Endothelial cell of umbilical vein (primary cell): Measurements from ENCODE around the gene SCYL2. TPM values are rescaled to one million over a fixed set of nuclear protein-coding genes. Genes with fewer than 3 reads are reported as not detected.

ENCODE experiments used
- BruUV-seq: library from RNA; stranded (reverse); fragments of 400-500 nt; replicated peaks from 2 replicates; lab custom pipeline; 2021; lab: Mats Ljungman, UMichigan
- CTCF ChIA-PET: fragments of 300-600, 350-600 bp; sonication (Branson Sonifier 250); formaldehyde crosslinking; loops from one replicate; lab custom pipeline; 2021; ENCODE audit warnings: antibody characterized with exemption, inconsistent platforms; lab: Charles Lee
- POLR2A ChIA-PET: fragments of 300-600, 350-600 bp; sonication (Branson Sonifier 250); formaldehyde crosslinking; loops from one replicate; lab custom pipeline; 2021; ENCODE audit warnings: antibody characterized with exemption, inconsistent platforms; lab: Charles Lee
- DNase-seq: peaks from one replicate; pipeline ENCODE4 v3.0.0-alpha.2; 2011; ENCODE audit warnings: low read depth, low spot score
- FAIRE-seq: peaks from 2 replicates; lab custom pipeline; 2011; peaks lifted over from hg19 to GRCh38; lab: Jason Lieb, UNC
- H2AFZ ChIP-seq: 2 replicates; pipeline ENCODE4 v1.6.0; 2012; ENCODE audit warnings: low read depth, low read length, control low read depth, inconsistent platforms
- H3K27ac ChIP-seq: 2 replicates; pipeline ENCODE4 v1.5.1; 2011; ENCODE audit warnings: low read depth, mild to moderate bottlenecking, control low read depth, low read length, moderate library complexity; ENCODE audit not compliant: insufficient read depth
- H3K27me3 ChIP-seq, 2 experiments: 2 replicates each; pipeline versions ENCODE4 v1.6.0 to v1.6.1; 2011; ENCODE audit warnings: low read length in 2 of 2, mixed read lengths in 1 of 2; ENCODE audit not compliant: control insufficient read depth in 2 of 2, insufficient read depth in 2 of 2
- H3K36me3 ChIP-seq, 2 experiments: 2 replicates in 1 of 2; 3 replicates in 1 of 2; pipeline ENCODE4 v1.5.1; 2011; ENCODE audit warnings: low read length in 2 of 2, mild to moderate bottlenecking in 1 of 2, moderate library complexity in 1 of 2; ENCODE audit not compliant: control insufficient read depth in 2 of 2, insufficient read depth in 2 of 2; ENCODE audit errors: extremely low read depth in 1 of 2
- H3K4me1 ChIP-seq: 3 replicates; pipeline ENCODE4 v1.5.1; 2011; ENCODE audit warnings: mild to moderate bottlenecking, low read length; ENCODE audit not compliant: control insufficient read depth, insufficient read depth; ENCODE audit errors: extremely low read depth
- H3K4me2 ChIP-seq: 2 replicates; pipeline ENCODE4 v1.6.1; 2011; ENCODE audit warnings: low read length, control low read depth, mixed read lengths; ENCODE audit not compliant: insufficient read depth
- H3K4me3 ChIP-seq, 3 experiments: fragments of 200-600 bp in 1 of 3; sonication (generic), shearing (Covaris generic) in 1 of 3; replicated peaks in 1 of 3; 2 replicates each; pipeline ENCODE4 v1.5.1; 2011 to 2016; ENCODE audit warnings: control low read depth in 3 of 3, low read length in 3 of 3, mild to moderate bottlenecking in 2 of 3, inconsistent platforms in 1 of 3, low read depth in 1 of 3, moderate library complexity in 1 of 3; ENCODE audit not compliant: insufficient read depth in 1 of 3
- H3K79me2 ChIP-seq: 2 replicates; pipeline ENCODE4 v1.6.0; 2012; ENCODE audit warnings: low read length, inconsistent platforms; ENCODE audit not compliant: control insufficient read depth, insufficient read depth
- H3K9ac ChIP-seq: replicated peaks from 2 replicates; pipeline ENCODE3; 2011; ENCODE audit warnings: low read length, control low read depth; ENCODE audit not compliant: insufficient read depth; ENCODE audit errors: extremely low read depth
- H3K9me1 ChIP-seq: replicated peaks from 3 replicates; pipeline ENCODE4 v1.6.0; 2011; ENCODE audit warnings: mild to moderate bottlenecking, low read length; ENCODE audit not compliant: control insufficient read depth, insufficient read depth; ENCODE audit errors: extremely low read depth
- H3K9me3 ChIP-seq: replicated peaks from 2 replicates; pipeline ENCODE4 v1.5.1; 2012; ENCODE audit warnings: low read length, inconsistent platforms; ENCODE audit not compliant: control insufficient read depth, insufficient read depth
- H4K20me1 ChIP-seq: replicated peaks from 2 replicates; pipeline ENCODE3; 2011; ENCODE audit warnings: mild to moderate bottlenecking, low read length; ENCODE audit not compliant: control insufficient read depth, insufficient read depth; ENCODE audit errors: extremely low read depth
- EZH2 ChIP-seq: IDR thresholded peaks from 2 replicates; pipeline ENCODE4 v1.6.1; 2012; ENCODE audit warnings: borderline replicate concordance, low read depth, mild to moderate bottlenecking, moderate library complexity, low read length, inconsistent platforms; ENCODE audit not compliant: severe bottlenecking
- FOS ChIP-seq: IDR thresholded peaks from 2 replicates; pipeline ENCODE4 v1.6.1; 2011; ENCODE audit warnings: mild to moderate bottlenecking, low read length, moderate library complexity, borderline replicate concordance; ENCODE audit not compliant: insufficient read depth
- GATA2 ChIP-seq: IDR thresholded peaks from 2 replicates; pipeline ENCODE4 v1.7.0; 2011; ENCODE audit warnings: low read depth, mild to moderate bottlenecking, moderate library complexity, mixed read lengths, low read length; ENCODE audit not compliant: insufficient read length, insufficient read depth
- JUN ChIP-seq: IDR thresholded peaks from 2 replicates; pipeline ENCODE4 v1.6.1; 2011; ENCODE audit warnings: borderline replicate concordance, low read depth; ENCODE audit not compliant: insufficient read length, insufficient read depth
- MAX ChIP-seq: IDR thresholded peaks from 2 replicates; pipeline ENCODE4 v1.6.1; 2011; ENCODE audit not compliant: insufficient read depth, insufficient read length
- MYC ChIP-seq: IDR thresholded peaks from one replicate; pipeline ENCODE4 v1.6.1; 2011; ENCODE audit warnings: mild to moderate bottlenecking, low read depth, low read length
- POLR2A ChIP-seq: IDR thresholded peaks from 2 replicates; pipeline ENCODE4 v1.6.1; 2012; ENCODE audit warnings: low read depth, mild to moderate bottlenecking, control low read depth, low read length
- POLR2AphosphoS5 ChIP-seq: IDR thresholded peaks from 2 replicates; pipeline ENCODE4 v1.6.1; 2012; ENCODE audit warnings: low read depth, mild to moderate bottlenecking, control low read depth, low read length, moderate library complexity; ENCODE audit not compliant: insufficient read depth
- dilution Hi-C: fragments of 300-500 bp; cut with MboI; formaldehyde crosslinking; loops from one replicate; pipeline ENCODE4 v1.15.0; 2019; ENCODE audit warnings: low sequenced_read_pairs; ENCODE audit not compliant: extremely low pct_ligation_motif_present
- intact Hi-C: fragments of 100-400 bp; cut with micrococcal nuclease; formaldehyde crosslinking; loops from one replicate; pipeline ENCODE4 v1.10.0; 2022
- polyA plus RNA-seq, 4 experiments: library from polyadenylated mRNA; depleted of rRNA in 3 of 4; stranded (reverse) in 3 of 4; unstranded in 1 of 4; fragments of >200 nt; gene quantifications; 2 replicates each; pipeline versions ENCODE4 v1.2.1 to v1.2.3, GENCODE V29; 2011 to 2012; ENCODE audit warnings: missing spikeins in 1 of 4
- total RNA-seq: library from RNA; stranded (reverse); gene quantifications from 2 replicates; pipeline ENCODE4 v1.2.3, GENCODE V29; 2021
- TF ChIP-seq, protein P1 (sequence below), 2 donors: IDR thresholded peaks; 1 replicate in 1 of 2; 2 replicates in 1 of 2; pipeline ENCODE4 v1.5.1; 2011; ENCODE audit warnings: low read length in 2 of 2, mild to moderate bottlenecking in 2 of 2, moderate library complexity in 2 of 2, control low read depth in 1 of 2, inconsistent platforms in 1 of 2, low read depth in 1 of 2; ENCODE audit not compliant: insufficient read depth in 1 of 2; ENCODE audit errors: extremely low read depth in 1 of 2

The SCYL2 gene
- total and polyA plus RNA-seq, 2 donors (not counting 3 experiments of a cell fraction or from before 2014, with no cell fraction given), result 12.5 to 41.4 TPM

- no peak overlapping the region for H2AFZ ChIP-seq
- FAIRE-seq (no peak), DNase-seq (no peak)
- no peaks in the 10 kb centered on the region for H3K79me2 ChIP-seq
- TF ChIP-seq GATA2 (no peak), MAX (no peak), POLR2AphosphoS5 (no peak), EZH2 (no peak), POLR2A (no peak), MYC (no peak), FOS (no peak), JUN (no peak)
- TF ChIP-seq, protein P1, sequence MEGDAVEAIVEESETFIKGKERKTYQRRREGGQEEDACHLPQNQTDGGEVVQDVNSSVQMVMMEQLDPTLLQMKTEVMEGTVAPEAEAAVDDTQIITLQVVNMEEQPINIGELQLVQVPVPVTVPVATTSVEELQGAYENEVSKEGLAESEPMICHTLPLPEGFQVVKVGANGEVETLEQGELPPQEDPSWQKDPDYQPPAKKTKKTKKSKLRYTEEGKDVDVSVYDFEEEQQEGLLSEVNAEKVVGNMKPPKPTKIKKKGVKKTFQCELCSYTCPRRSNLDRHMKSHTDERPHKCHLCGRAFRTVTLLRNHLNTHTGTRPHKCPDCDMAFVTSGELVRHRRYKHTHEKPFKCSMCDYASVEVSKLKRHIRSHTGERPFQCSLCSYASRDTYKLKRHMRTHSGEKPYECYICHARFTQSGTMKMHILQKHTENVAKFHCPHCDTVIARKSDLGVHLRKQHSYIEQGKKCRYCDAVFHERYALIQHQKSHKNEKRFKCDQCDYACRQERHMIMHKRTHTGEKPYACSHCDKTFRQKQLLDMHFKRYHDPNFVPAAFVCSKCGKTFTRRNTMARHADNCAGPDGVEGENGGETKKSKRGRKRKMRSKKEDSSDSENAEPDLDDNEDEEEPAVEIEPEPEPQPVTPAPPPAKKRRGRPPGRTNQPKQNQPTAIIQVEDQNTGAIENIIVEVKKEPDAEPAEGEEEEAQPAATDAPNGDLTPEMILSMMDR (IDR thresholded peaks at IDR 0.05; ENCODE audit: extremely low read depth in 1 of 2, insufficient read depth in 1 of 2, low read depth in 1 of 2, low read length in 2 of 2), result no peak
- no peak overlapping the region for H3K9ac ChIP-seq
- dilution Hi-C loops (no loop called here), intact Hi-C loops (no loop called here)
- H3K4me1 ChIP-seq, result no peaks in the 10 kb centered on the region
- CTCF ChIA-PET, result interaction anchor here (1.2 to 2.1 kb wide), 3 partner anchors 9 to 179 kb away, joined by 3 to 8 read pairs (median 5); no protein-coding TSS in a partner anchor
- no peaks in the 10 kb centered on the region for H3K9me3 ChIP-seq
- POLR2A ChIA-PET, result no interaction called here
- peaks cover 0 to 4% of the 10 kb centered on the region in 2 experiments for H3K36me3 ChIP-seq
- no peak overlapping the region for H3K27ac ChIP-seq
- no peaks in the 10 kb centered on the region for H4K20me1 ChIP-seq
- no TSS peak for BruUV-seq
- H3K9me1 ChIP-seq, result no peaks in the 10 kb centered on the region
- H3K4me2 ChIP-seq, result no peak overlapping the region
- no peaks in the 10 kb centered on the region for H3K27me3 ChIP-seq
- no peak overlapping the region for H3K4me3 ChIP-seq
Observed at GRCh38 chr12:100225491-100225890, 41.5 kb upstream of the SCYL2 start.
